Activated naive CD8-positive, alpha-beta T cell (primary cell): ENCODE data around the gene GPR65.
"Not testable (repeated sequence)": the region's sequence is repeated elsewhere in the genome, so short reads cannot be mapped to it uniquely, and the experiment has no call there.

Experiments used
- H3K27ac Mint-ChIP-seq: one replicate; pipeline ENCODE4 v1.8.0; 2021; ENCODE audit warnings: mixed read lengths
- H3K27me3 Mint-ChIP-seq: one replicate; pipeline ENCODE4 v1.8.0; 2021; ENCODE audit warnings: mixed read lengths
- H3K36me3 Mint-ChIP-seq: one replicate; pipeline ENCODE4 v1.8.0; 2021; ENCODE audit warnings: mixed read lengths
- H3K4me1 Mint-ChIP-seq: one replicate; pipeline ENCODE4 v1.8.0; 2021; ENCODE audit warnings: low read depth, mixed read lengths
- H3K4me3 Mint-ChIP-seq: one replicate; pipeline ENCODE4 v1.8.0; 2021; ENCODE audit warnings: mild to moderate bottlenecking, mixed read lengths
- H3K9me3 Mint-ChIP-seq: one replicate; pipeline ENCODE4 v1.8.0; 2021; ENCODE audit warnings: low read depth, mixed read lengths

Gene GPR65

GRCh38 chr14:88013750-88014349 is 8.9 kb downstream of the GPR65 start:
- Mint-ChIP-seq H3K4me3 (no peak overlapping the region), H3K27ac (peak overlapping the region; percentile 71), H3K27me3 (no peaks in the 10 kb centered on the region), H3K9me3 (no peaks in the 10 kb centered on the region), H3K4me1 (peaks cover 74% of the 10 kb centered on the region), H3K36me3 (peaks cover 31% of the 10 kb centered on the region)

- peaks cover 3% of the 10 kb centered on the region for H3K9me3 Mint-ChIP-seq
- H3K36me3 Mint-ChIP-seq, result peaks cover 19% of the 10 kb centered on the region
- peak overlapping the region; percentile 72 for H3K27ac Mint-ChIP-seq
- peaks cover 63% of the 10 kb centered on the region for H3K4me1 Mint-ChIP-seq
- no peak overlapping the region for H3K4me3 Mint-ChIP-seq
- H3K27me3 Mint-ChIP-seq, result no peaks in the 10 kb centered on the region
These were observed 11.8 kb downstream of the GPR65 start for GRCh38 chr14:88016768-88017167.

- Mint-ChIP-seq H3K27ac (peak overlapping the region; percentile 43), H3K27me3 (no peaks in the 10 kb centered on the region), H3K36me3 (peaks cover 19% of the 10 kb centered on the region), H3K4me3 (no peak overlapping the region), H3K9me3 (peaks cover 8% of the 10 kb centered on the region), H3K4me1 (peaks cover 55% of the 10 kb centered on the region)
These were observed 12.6 kb downstream of the GPR65 start for GRCh38 chr14:88017535-88017934.

- peak overlapping the region; percentile 89 for H3K27ac Mint-ChIP-seq
- peaks cover 77% of the 10 kb centered on the region for H3K4me1 Mint-ChIP-seq
- no peaks in the 10 kb centered on the region for H3K27me3 Mint-ChIP-seq
- H3K36me3 Mint-ChIP-seq, result peaks cover 3% of the 10 kb centered on the region
- peaks cover 8% of the 10 kb centered on the region for H3K9me3 Mint-ChIP-seq
- peak overlapping the region; percentile 8 for H3K4me3 Mint-ChIP-seq
These were observed 18.8 kb downstream of the GPR65 start for GRCh38 chr14:88023658-88024187.

- Mint-ChIP-seq H3K4me1 (peaks cover 79% of the 10 kb centered on the region), H3K27ac (peak overlapping the region; percentile 89)
- not testable (repeated sequence) for H3K4me3 Mint-ChIP-seq, H3K27me3 Mint-ChIP-seq, H3K36me3 Mint-ChIP-seq, H3K9me3 Mint-ChIP-seq
These were observed 19.5 kb downstream of the GPR65 start for GRCh38 chr14:88024252-88025086.

- H3K27me3 Mint-ChIP-seq, result no peaks in the 10 kb centered on the region
- H3K27ac Mint-ChIP-seq, result peak overlapping the region; percentile 77
- peaks cover 8% of the 10 kb centered on the region for H3K9me3 Mint-ChIP-seq
- H3K36me3 Mint-ChIP-seq, result peaks cover 3% of the 10 kb centered on the region
- peaks cover 80% of the 10 kb centered on the region for H3K4me1 Mint-ChIP-seq
- no peak overlapping the region for H3K4me3 Mint-ChIP-seq
These were observed 20.4 kb downstream of the GPR65 start for GRCh38 chr14:88025313-88025712.

GRCh38 chr14:88026890-88027289 is 22.0 kb downstream of the GPR65 start:
- Mint-ChIP-seq H3K36me3 (no peaks in the 10 kb centered on the region), H3K9me3 (peaks cover 5% of the 10 kb centered on the region), H3K27ac (peak overlapping the region; percentile 87), H3K4me3 (peak overlapping the region; percentile 70), H3K27me3 (no peaks in the 10 kb centered on the region), H3K4me1 (peaks cover 87% of the 10 kb centered on the region)

- Mint-ChIP-seq H3K36me3 (peaks cover 3% of the 10 kb centered on the region), H3K4me1 (peaks cover 71% of the 10 kb centered on the region), H3K27ac (peak overlapping the region; percentile 59), H3K4me3 (no peak overlapping the region), H3K27me3 (no peaks in the 10 kb centered on the region), H3K9me3 (no peaks in the 10 kb centered on the region)
These were observed 24.6 kb downstream of the GPR65 start for GRCh38 chr14:88029500-88029899.

- H3K27ac Mint-ChIP-seq, result no peak overlapping the region
- H3K9me3 Mint-ChIP-seq, result no peaks in the 10 kb centered on the region
- no peaks in the 10 kb centered on the region for H3K27me3 Mint-ChIP-seq
- H3K4me1 Mint-ChIP-seq, result peaks cover 65% of the 10 kb centered on the region
- peaks cover 3% of the 10 kb centered on the region for H3K36me3 Mint-ChIP-seq
- H3K4me3 Mint-ChIP-seq, result no peak overlapping the region
These were observed 25.1 kb downstream of the GPR65 start for GRCh38 chr14:88030079-88030478.

GRCh38 chr14:88030892-88031291 is 26.0 kb downstream of the GPR65 start:
- Mint-ChIP-seq H3K4me1 (peaks cover 57% of the 10 kb centered on the region), H3K9me3 (no peaks in the 10 kb centered on the region), H3K36me3 (peaks cover 3% of the 10 kb centered on the region), H3K27ac (no peak overlapping the region), H3K4me3 (no peak overlapping the region), H3K27me3 (no peaks in the 10 kb centered on the region)

- Mint-ChIP-seq H3K36me3 (peaks cover 3% of the 10 kb centered on the region), H3K4me1 (peaks cover 42% of the 10 kb centered on the region), H3K27ac (no peak overlapping the region), H3K9me3 (no peaks in the 10 kb centered on the region), H3K27me3 (no peaks in the 10 kb centered on the region), H3K4me3 (no peak overlapping the region)
These were observed 27.4 kb downstream of the GPR65 start for GRCh38 chr14:88032373-88032772.

GRCh38 chr14:88034076-88034475 is 29.1 kb downstream of the GPR65 start:
- no peaks in the 10 kb centered on the region for H3K27me3 Mint-ChIP-seq
- peaks cover 3% of the 10 kb centered on the region for H3K36me3 Mint-ChIP-seq
- no peak overlapping the region for H3K27ac Mint-ChIP-seq
- peaks cover 26% of the 10 kb centered on the region for H3K4me1 Mint-ChIP-seq
- no peak overlapping the region for H3K4me3 Mint-ChIP-seq
- no peaks in the 10 kb centered on the region for H3K9me3 Mint-ChIP-seq

GRCh38 chr14:88036422-88036821 is 31.5 kb downstream of the GPR65 start:
- Mint-ChIP-seq H3K36me3 (peaks cover 3% of the 10 kb centered on the region), H3K27me3 (no peaks in the 10 kb centered on the region), H3K27ac (no peak overlapping the region), H3K4me3 (no peak overlapping the region), H3K4me1 (peaks cover 3% of the 10 kb centered on the region), H3K9me3 (no peaks in the 10 kb centered on the region)

GRCh38 chr14:88037325-88037724 is 32.4 kb downstream of the GPR65 start:
- Mint-ChIP-seq H3K4me3 (no peak overlapping the region), H3K9me3 (no peaks in the 10 kb centered on the region), H3K4me1 (no peaks in the 10 kb centered on the region), H3K36me3 (peaks cover 3% of the 10 kb centered on the region), H3K27me3 (no peaks in the 10 kb centered on the region), H3K27ac (no peak overlapping the region)

GRCh38 chr14:88039197-88039596 is 34.3 kb downstream of the GPR65 start:
- no peaks in the 10 kb centered on the region for H3K36me3 Mint-ChIP-seq
- no peak overlapping the region for H3K4me3 Mint-ChIP-seq
- H3K27me3 Mint-ChIP-seq, result no peaks in the 10 kb centered on the region
- no peaks in the 10 kb centered on the region for H3K9me3 Mint-ChIP-seq
- no peaks in the 10 kb centered on the region for H3K4me1 Mint-ChIP-seq
- no peak overlapping the region for H3K27ac Mint-ChIP-seq
